ENCODE measurements around the gene ENTPD2. TPM values are rescaled to one million over a fixed set of nuclear protein-coding genes. Genes with fewer than 3 reads are reported as not detected.

The ENTPD2 gene
- total and polyA plus RNA-seq, 2 donors, result 2.8 to 6.4 TPM

Small RNAs within 50 kb of the gene (small RNA-seq; reads per million reads assigned to genes)
- not detected for gene RF00153

Other genes with a start within 250 kb of the ENTPD2 start
Only the 30 nearest of the 37 such genes appear.
- gene EDF1, start 187.8 kb downstream of the ENTPD2 start, total RNA-seq, result 128 TPM
- 337 TPM for gene EDF1, start 187.8 kb downstream of the ENTPD2 start, polyA plus RNA-seq
- 7.9 TPM for gene TRAF2, start 167.5 kb downstream of the ENTPD2 start, total RNA-seq
- 13.1 TPM for gene TRAF2, start 167.5 kb downstream of the ENTPD2 start, polyA plus RNA-seq
- gene FBXW5, start 109.3 kb downstream of the ENTPD2 start, total RNA-seq, result 47.5 TPM
- 151 TPM for gene FBXW5, start 109.3 kb downstream of the ENTPD2 start, polyA plus RNA-seq
- 1.0 TPM for gene C8G, start 108.8 kb downstream of the ENTPD2 start, total RNA-seq
- gene C8G, start 108.8 kb downstream of the ENTPD2 start, polyA plus RNA-seq, result 1.2 TPM
- not detected for gene LCN12, start 101.8 kb downstream of the ENTPD2 start, total RNA-seq
- 0.41 TPM for gene LCN12, start 101.8 kb downstream of the ENTPD2 start, polyA plus RNA-seq
- gene PTGDS, start 76.6 kb downstream of the ENTPD2 start, total RNA-seq, result 3.3 TPM
- 71.8 TPM for gene PTGDS, start 76.6 kb downstream of the ENTPD2 start, polyA plus RNA-seq
- 0.11 TPM for gene LCNL1, start 71.1 kb downstream of the ENTPD2 start, total RNA-seq
- 0.30 TPM for gene LCNL1, start 71.1 kb downstream of the ENTPD2 start, polyA plus RNA-seq
- gene PAXX, start 61.6 kb downstream of the ENTPD2 start, total RNA-seq, result 9.3 TPM
- gene PAXX, start 61.6 kb downstream of the ENTPD2 start, polyA plus RNA-seq, result 55.4 TPM
- gene CLIC3, start 57.5 kb downstream of the ENTPD2 start, total RNA-seq, result 3.6 TPM
- gene CLIC3, start 57.5 kb downstream of the ENTPD2 start, polyA plus RNA-seq, result 11.0 TPM
- gene ABCA2, start 25.8 kb downstream of the ENTPD2 start, total RNA-seq, result 11.1 TPM
- 30.8 TPM for gene ABCA2, start 25.8 kb downstream of the ENTPD2 start, polyA plus RNA-seq
- not detected for gene FUT7, start 22.0 kb downstream of the ENTPD2 start, total RNA-seq
- gene FUT7, start 22.0 kb downstream of the ENTPD2 start, polyA plus RNA-seq, result 0.18 TPM
- gene NPDC1, start 7.9 kb downstream of the ENTPD2 start, total RNA-seq, result 17.9 TPM
- gene NPDC1, start 7.9 kb downstream of the ENTPD2 start, polyA plus RNA-seq, result 120 TPM
- gene SAPCD2, start 16.5 kb upstream of the ENTPD2 start, total RNA-seq, result 3.2 TPM
- 0.63 TPM for gene SAPCD2, start 16.5 kb upstream of the ENTPD2 start, polyA plus RNA-seq
- 4.0 TPM for gene UAP1L1, start 23.5 kb upstream of the ENTPD2 start, total RNA-seq
- 11.5 TPM for gene UAP1L1, start 23.5 kb upstream of the ENTPD2 start, polyA plus RNA-seq
- 29.1 TPM for gene MAN1B1, start 32.9 kb upstream of the ENTPD2 start, total RNA-seq
- gene MAN1B1, start 32.9 kb upstream of the ENTPD2 start, polyA plus RNA-seq, result 38.5 TPM
- 18.5 TPM for gene DPP7, start 60.7 kb upstream of the ENTPD2 start, total RNA-seq
- 162 TPM for gene DPP7, start 60.7 kb upstream of the ENTPD2 start, polyA plus RNA-seq
- gene GRIN1, start 85.1 kb upstream of the ENTPD2 start, total RNA-seq, result 0.26 TPM
- gene GRIN1, start 85.1 kb upstream of the ENTPD2 start, polyA plus RNA-seq, result 0.18 TPM
- not detected for gene LRRC26, start 116.0 kb upstream of the ENTPD2 start, total RNA-seq
- not detected for gene LRRC26, start 116.0 kb upstream of the ENTPD2 start, polyA plus RNA-seq
- gene TMEM210, start 118.0 kb upstream of the ENTPD2 start, total RNA-seq, result not detected
- gene TMEM210, start 118.0 kb upstream of the ENTPD2 start, polyA plus RNA-seq, result not detected
- gene ANAPC2, start 134.5 kb upstream of the ENTPD2 start, total RNA-seq, result 18.6 TPM
- 40.3 TPM for gene ANAPC2, start 134.5 kb upstream of the ENTPD2 start, polyA plus RNA-seq
- 21.4 TPM for gene SSNA1, start 134.6 kb upstream of the ENTPD2 start, total RNA-seq
- gene SSNA1, start 134.6 kb upstream of the ENTPD2 start, polyA plus RNA-seq, result 94.1 TPM
- 3.0 TPM for gene TPRN, start 146.7 kb upstream of the ENTPD2 start, total RNA-seq
- 9.3 TPM for gene TPRN, start 146.7 kb upstream of the ENTPD2 start, polyA plus RNA-seq
- gene TMEM203, start 151.6 kb upstream of the ENTPD2 start, total RNA-seq, result 24.2 TPM
- 41.2 TPM for gene TMEM203, start 151.6 kb upstream of the ENTPD2 start, polyA plus RNA-seq
- 3.2 TPM for gene NDOR1, start 151.6 kb upstream of the ENTPD2 start, total RNA-seq
- 10.4 TPM for gene NDOR1, start 151.6 kb upstream of the ENTPD2 start, polyA plus RNA-seq
- not detected for gene RNF208, start 168.2 kb upstream of the ENTPD2 start, total RNA-seq
- 8.1 TPM for gene RNF208, start 168.2 kb upstream of the ENTPD2 start, polyA plus RNA-seq
- 0.42 TPM for gene CYSRT1, start 171.1 kb upstream of the ENTPD2 start, total RNA-seq
- 0.71 TPM for gene CYSRT1, start 171.1 kb upstream of the ENTPD2 start, polyA plus RNA-seq
- gene RNF224, start 173.4 kb upstream of the ENTPD2 start, total RNA-seq, result not detected
- 0.09 TPM for gene RNF224, start 173.4 kb upstream of the ENTPD2 start, polyA plus RNA-seq
- not detected for gene SLC34A3, start 176.8 kb upstream of the ENTPD2 start, total RNA-seq
- 0.05 TPM for gene SLC34A3, start 176.8 kb upstream of the ENTPD2 start, polyA plus RNA-seq
- gene TUBB4B, start 187.2 kb upstream of the ENTPD2 start, total RNA-seq, result 57.9 TPM
- gene TUBB4B, start 187.2 kb upstream of the ENTPD2 start, polyA plus RNA-seq, result 239 TPM
- gene STPG3, start 197.2 kb upstream of the ENTPD2 start, total RNA-seq, result not detected
- gene STPG3, start 197.2 kb upstream of the ENTPD2 start, polyA plus RNA-seq, result not detected

All from urinary bladder (tissue), 2 donors.